Measurements from ENCODE around the gene NBEAL1.
"Not testable (repeated sequence)": the region's sequence is repeated elsewhere in the genome, so short reads cannot be mapped to it uniquely, and the experiment has no call there.

The NBEAL1 gene

DNA sequence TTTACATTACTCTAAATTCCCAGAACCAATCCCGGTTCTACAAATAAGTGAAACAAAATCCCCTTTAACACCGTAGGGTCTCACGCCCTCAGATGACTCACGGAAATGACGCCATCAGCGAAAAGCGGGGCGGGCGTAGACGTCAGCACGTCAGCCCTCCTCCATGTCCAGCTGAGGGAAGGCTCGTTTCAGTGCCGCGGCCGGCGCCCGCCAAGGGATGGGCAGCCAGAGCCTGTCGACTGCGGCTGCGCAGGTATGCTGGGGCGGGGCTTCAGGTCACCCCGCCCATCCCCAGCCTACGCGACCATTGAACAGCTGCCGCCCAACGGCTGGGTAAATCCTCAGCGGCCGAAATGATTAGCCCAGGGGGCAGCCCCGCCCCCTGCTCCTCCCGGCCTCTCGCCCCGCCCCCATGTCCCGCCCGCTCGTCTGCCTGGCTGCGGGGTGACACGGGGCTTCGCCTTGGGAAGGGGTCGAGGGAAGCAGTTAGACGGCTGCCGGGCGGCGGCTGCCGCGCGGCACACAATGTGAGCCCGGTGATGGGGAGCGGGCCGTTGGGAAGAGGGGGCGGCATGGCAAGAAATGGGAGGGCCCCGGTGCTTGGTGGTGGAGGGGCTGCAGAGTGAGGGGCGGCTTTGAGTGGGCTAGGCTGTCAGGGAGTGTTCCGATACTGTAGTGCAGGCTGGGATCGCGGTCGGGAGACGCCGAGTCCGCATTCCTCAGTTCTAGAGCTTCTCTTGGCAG, at the start of gene NBEAL1:
Gene NBEAL1, plus strand, starts transcription at position 420 of the 744 bp plus-strand sequence. CDS start 1,510 bp downstream, outside the sequence.
- DNase-seq = peak; percentile 99

DNA sequence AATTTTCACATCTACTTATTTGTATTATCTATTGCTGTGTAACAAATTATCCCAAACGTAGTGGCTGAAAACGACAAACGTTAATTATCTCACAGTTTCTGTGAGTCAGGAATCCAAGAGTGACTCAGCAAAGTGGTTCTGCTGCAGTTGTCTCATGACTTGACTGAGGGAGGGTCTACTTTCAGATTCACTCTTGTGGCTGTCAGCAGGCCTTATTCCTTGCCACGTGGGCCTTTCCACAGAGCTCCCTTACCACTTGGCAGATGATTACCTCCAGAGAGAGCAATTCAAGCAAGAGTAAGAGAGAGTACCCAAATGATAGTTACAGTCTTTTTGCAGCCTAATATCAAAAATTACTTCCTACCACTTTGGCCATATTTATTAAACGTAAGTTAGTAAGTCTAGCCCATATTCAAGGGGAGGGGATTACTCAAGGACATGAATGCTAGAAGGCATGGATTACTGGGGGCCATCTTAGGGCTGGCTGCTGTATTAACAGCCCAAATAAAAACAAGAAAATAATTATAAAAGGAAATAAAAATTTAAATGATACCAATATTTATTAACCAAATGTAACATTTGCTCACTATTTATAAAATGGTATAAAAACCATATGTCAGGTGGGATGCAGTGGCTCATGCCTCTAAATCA, 48.7 kb upstream of the NBEAL1 start:
- DNase-seq = no peak

DNA sequence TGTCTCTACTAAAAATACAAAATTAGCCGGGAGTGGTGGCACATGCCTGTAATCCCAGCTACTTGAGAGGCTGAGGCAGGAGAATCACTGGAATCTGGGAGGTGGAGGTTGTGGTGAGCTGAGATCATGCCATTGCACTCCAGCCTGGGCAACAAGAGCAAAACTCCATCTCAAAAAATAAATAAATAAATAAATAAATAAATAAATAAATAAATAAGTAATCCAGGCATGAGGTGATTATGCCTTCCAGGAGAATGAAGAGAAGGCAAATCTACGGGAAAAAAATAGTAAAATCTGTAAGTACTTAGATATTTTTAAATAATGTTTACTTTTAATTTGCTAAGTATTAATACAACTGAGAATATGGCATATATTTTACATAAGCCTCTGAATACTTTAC, 45.3 kb upstream of the NBEAL1 start:
- not testable (repeated sequence) for DNase-seq

DNA sequence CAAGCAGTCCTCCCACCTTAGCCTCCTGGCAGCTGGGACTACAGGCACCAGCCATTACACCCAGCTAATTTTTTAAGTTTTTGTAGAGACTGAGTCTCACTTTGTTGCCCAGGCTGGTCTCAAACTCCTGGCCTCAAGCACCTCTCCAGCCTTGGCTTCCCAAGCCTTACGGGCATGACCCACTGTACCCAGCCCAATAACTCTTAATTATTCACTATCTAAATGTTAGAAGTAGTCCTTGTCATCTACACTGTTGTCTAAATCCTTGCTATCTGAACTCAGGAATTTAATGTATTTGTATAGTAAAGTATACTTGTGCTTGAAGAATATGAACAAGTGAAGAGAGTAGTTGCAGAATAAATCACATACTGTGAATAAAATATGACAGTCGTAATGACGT, 37.9 kb upstream of the NBEAL1 start:
- no peak for DNase-seq

DNA sequence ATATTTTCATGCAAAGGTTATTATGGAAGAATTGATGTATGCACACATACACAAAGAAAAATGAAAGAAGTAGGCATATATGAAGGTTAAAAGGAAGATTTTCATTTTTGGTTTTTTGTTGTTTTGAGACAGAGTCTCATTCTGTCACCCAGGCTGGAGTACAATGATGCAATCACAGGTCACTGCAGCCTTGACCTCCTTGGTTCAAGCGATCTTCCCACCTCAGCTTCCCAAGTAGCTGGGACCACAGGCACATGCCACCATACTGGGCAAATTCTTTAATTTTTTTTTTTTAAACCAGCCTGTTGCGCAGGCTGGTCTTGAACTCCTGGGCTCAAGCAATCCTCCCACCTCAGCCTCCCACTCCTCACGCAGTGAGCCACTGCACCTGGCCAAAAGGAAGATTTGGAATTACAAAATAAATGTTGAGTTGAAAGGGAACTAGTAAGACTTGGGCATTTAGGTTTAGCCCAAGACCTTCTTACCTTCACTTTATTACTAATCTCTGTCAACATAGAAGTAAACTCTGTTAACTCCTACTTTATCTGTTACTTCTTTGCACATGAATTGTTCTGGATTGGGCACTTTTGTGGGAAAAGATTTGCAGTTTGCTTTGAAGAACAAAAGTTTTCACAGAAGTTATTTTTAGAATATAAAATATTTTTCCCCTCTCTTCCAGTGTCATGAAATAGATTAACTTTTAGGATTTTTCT, 31.7 kb upstream of the NBEAL1 start:
- no peak for DNase-seq

DNA sequence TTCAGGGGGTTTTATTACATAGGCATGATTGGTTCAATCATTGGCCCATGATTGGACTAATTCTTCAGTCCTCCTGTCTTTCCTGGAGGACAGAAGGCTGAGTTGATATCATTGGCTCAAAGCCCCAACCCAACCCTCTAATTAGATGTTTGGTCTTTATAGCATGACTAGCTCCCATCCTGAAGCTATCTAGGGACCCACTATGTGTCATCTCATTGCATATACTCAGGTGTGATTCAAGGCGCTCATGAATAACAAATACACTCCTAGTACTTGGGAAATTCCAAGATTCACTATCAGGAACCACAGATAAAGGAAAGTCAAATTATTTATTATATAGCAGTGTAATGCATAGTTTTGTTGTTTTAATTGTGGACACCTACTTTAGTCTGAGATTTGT, 24.9 kb upstream of the NBEAL1 start:
- no peak for DNase-seq

DNA sequence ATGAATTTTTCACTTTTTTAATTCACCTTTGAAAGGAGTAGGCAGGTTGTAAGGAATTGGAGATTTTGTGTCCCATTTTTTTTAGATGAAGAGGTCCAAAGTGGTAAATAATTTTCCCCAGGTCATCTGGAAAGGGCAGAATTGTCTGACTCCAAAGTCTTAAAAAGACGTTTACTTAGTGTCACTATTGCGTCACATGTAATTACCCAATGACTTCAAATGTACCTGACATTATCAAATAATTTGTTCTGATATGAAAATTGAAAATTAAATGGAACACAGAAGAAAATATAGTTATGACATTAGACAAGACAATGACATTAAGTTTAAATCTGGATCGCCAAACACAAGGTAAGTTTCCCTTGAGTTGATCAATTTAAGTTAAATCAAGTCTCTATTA, 24.2 kb upstream of the NBEAL1 start:
- no peak for DNase-seq

DNA sequence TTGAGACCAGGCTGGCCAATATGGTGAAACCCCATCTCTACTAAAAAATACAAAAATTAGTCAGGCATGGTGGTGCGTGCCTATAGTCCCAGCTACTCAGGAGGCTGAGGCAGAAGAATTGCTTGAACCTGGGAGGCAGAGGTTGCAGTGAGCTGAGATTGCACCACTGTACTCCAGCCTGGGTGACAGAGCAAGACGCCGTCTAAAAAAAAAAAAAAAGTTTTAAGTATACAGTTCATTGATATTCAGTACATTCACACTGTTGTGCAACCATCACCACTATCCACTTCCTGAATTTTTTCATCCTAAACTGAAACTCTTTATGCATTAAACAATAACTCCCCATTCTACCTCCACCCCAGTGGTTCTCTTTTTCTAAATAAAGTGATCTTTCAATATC, 17.6 kb upstream of the NBEAL1 start:
- DNase-seq = not testable (repeated sequence)

DNA sequence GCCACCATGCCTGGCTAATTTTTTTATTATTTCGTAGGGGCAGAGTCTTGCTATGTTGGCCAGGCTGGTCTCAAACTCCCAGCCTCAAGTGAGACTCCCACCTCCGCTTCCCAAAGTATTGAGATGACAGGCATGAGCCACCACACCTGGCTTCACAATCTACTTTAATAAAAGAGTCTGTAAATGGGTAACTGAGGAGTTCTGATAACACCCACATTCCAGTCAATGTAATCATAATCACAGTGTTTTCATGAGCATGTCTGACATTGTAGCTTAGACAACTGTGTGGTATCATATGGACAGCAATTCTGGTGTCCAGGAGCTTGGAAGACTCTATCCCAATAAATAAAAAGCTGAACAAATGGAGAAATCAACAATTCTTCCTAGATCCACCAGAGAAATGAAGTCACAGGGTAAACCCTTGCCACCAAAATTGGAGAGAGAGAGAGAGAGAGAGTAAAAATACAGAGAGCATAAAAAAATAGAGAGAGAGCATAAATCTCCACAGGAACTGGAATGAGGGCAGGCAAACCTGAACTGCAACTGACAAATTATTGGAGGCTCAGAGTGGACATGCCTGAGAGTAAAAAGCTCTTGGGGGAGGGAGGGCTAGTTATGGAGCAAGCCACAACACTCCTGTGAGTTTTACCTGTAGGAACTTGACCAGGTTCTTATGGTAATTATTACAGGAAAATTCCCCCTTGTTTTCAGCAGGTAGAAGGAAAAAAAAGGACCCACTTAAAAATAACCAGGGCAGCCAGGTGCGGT, 12.4 kb upstream of the NBEAL1 start:
- DNase-seq = no peak

DNA sequence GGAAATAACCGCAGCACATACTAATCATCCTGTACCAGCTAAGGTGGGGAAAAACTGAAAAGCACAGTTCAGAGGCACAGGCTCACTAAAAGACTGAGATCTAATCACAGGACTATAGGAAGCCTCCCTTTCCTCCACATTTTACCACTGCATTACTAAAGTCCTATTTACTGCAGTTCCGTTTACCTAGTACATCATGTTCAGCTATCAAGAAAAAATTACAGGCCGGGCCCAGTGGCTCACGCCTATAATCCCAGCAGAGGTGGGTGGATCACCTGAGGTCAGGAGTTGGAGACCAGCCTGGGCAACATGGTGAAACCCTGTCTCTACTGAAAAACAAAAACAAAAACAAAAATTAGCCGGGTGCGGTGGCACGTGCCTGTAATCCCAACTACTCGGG, 11.0 kb upstream of the NBEAL1 start:
- no peak for DNase-seq

DNA sequence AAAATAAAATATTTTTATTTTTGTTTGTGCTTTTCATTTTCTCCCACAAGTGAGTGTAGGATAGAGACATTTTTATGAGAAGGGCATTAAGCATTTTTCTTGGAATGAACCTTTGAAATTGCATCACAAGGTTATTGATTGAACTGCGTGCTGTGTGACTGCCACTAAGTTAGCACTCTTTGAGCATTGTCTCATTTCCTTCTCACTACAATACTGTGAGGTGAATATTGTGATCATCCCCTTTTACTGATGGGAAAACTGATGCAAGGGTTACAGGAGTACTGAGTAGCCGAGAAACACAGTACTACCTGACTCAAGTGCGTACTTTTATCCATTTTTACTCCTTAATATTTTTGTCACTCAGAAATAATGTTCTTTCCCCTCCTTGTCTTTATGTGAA, 2.0 kb downstream of the NBEAL1 start:
- no peak for DNase-seq

DNA sequence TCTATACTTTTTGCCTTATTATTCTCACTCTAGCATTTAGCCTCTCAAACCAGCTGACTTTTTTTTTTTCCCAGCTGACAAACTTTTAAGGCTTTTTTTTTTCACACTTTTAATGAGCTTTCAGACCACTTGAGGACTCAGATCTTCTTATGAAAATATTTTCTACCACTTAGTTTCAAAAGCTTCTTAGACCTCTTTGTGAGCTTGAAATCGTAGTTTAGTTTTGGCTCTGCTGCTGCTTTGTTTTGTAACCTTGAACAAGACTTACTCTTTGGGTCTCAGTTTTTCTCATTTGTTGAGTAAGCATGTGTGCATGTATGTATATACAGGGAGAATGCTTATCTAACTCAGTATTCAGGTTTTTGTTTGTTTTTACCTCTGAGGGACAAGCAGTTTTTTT, 3.5 kb downstream of the NBEAL1 start:
- DNase-seq = no peak

DNA sequence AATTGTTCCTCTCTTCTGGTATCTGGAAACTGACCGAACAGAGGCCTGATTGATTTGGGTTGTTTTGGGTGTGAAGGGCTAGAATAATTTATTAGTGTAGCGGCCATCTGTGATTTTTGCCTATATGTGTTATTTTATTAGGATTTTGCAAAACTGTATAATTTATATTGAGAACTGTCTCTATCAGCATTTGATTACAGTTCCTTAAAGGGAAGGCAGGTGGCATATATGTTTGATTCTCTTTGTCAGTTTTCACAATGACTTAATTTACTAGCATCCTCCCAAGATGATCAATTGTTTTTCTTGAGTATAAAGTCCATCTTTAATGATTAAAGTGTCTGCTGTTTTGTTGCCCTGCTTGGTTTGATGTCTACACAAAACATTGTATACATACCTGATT, 4.5 kb downstream of the NBEAL1 start:
- no peak for DNase-seq

DNA sequence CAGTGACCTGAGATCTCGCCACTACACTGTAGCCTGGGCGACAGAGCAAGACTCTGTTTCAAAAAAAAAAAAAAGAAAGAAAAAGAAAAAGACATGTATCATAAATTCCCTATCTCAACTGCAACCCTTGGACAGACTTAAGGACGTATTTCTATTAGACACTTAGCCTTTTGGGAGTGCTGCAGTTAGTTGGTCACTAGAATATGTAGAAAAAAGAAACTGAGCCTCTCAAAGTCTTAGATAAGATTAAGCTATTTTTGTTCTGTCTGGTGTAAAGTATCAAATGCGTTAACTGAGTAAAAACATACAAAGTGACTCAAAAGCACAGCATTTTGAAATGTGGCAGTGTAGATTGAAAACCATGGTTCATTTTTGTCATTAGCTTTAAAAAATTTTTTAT, 7.3 kb downstream of the NBEAL1 start:
- DNase-seq = no peak

DNA sequence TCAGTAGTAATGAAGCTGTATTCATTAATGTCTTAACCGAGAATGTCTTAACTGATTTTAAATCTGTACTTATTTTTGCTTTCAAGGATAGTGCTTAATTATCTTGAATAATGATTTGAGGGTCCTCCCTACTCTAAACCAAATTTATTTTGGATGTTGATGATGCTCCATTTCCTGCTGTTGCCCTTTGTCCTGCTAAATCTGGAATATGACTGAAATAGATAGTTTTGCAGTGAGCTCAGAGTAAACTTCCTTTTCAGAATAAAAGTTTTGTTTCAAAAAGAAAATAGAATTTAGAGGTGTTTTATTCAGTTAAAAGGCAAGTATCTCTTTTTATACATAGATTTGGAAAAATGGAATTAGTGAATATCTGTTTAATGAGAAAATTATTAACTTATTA, 8.1 kb downstream of the NBEAL1 start:
- DNase-seq = no peak

DNA sequence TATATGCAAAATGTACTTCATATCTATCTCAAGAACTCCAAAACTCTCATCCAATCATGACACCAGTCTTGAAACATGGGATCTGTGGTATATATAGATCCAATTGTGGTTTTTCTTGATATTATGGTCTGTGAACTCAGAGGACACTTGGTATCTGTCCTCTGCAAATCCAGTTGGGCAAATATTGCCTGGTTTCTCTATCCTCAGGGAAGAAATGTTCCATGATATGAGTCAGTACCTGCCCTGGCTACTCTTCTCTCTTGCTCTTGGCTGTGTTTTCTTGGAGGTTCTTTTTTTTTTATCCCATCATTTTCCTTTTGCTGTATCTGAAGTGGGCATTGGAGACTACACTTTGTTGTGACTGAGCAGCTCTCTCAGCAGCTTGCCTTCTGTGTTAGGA, 10.9 kb downstream of the NBEAL1 start:
- no peak for DNase-seq

DNA sequence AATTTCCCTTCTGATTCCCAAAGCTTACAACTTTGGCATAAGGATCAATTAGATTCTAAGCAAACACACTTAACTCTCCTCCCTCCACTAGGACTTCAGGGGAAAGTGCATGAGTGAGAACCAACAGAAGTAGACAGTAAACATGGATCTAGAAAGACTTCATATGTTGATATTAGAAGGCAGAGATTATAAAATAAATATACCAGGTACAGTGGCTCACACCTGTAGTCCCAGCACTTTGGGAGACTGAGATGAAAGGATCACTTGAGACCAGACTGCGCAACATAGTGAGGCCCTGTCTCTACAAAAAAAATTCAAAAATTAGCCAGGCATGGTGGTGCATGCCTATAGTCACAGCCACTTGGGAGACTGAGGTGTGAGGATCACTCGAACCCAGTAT, 15.9 kb downstream of the NBEAL1 start:
- no peak for DNase-seq

DNA sequence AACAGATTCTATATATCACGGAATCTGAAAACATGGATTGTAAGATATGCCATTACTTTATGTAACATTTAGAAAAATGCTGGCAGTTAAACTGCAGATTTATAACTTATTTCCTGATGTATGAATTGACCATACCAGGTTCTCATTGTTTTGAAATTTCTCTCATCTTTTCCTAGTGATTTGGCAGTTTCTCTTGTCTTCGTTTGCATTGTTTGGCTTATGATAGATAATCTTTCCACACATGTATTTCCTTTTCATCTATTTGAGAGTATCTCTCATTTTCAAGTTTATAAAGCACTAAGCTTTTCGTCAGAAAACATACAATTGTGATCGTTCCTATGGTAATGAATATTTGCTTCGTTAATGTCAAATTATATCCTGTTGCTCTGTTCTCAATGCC, 16.3 kb downstream of the NBEAL1 start:
- no peak for DNase-seq

DNA sequence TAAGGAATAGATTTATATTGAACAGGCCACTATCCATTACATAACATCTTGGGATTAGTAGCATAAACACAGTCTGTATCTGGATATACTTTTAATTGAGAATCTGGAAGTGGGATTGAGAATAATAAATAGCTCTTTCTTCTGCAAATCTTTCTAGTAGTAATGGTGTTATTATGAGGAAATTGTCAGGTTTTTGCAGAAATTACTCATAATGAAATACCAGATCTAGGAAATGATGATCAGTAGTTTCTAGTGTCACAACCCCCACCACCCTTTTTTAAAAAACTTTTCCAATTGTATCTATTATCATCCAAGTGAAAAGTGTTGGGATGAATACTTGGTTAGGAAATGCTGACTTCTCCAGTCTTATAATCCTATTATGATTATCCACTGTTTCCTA, 18.7 kb downstream of the NBEAL1 start:
- DNase-seq = no peak

DNA sequence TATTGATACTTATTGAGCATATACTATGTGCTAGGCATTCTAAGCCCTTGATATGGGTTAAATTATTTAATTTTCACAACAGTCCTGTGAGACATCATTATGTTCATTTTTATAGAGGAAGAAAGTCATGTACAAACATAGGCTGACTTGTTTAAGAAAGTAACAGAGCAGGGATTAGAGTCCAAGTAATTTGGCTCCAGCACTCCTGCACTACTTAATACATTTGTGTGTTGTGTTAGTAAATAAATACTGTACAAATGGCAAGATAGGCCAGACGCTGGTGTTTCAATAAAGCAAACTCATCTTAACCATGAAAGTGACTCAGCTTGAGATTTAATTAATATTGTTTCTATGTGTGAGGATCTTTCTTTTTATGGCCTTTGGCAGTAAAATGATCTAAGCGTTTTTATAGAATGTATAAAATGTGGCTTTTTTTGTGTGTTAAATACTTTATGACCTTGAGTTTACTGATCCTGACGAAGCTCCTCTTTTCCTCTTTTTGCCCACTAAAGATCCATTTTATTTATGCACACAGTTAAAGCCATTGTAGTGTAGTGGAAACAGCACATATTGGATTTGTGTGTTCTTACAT, 21.3 kb downstream of the NBEAL1 start:
- DNase-seq = no peak

DNA sequence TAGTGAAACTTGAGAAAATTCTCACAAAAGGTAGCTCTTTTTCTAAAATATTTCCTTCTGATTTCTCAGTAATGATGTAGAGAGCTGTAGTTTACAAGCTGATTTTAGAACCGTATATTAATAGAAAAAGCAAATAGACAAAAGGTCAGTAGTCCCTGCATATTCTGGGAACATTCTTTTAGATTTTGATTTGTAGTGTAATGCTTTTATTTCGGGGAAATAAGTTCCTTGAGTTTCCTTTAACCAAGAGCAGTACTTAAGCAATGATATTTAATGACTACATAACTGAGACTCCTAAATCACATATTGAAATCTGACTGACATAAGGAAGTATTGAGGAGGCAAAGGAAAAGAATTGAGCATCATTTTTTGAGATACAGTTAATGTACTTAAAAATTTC, 22.4 kb downstream of the NBEAL1 start:
- DNase-seq = no peak

DNA sequence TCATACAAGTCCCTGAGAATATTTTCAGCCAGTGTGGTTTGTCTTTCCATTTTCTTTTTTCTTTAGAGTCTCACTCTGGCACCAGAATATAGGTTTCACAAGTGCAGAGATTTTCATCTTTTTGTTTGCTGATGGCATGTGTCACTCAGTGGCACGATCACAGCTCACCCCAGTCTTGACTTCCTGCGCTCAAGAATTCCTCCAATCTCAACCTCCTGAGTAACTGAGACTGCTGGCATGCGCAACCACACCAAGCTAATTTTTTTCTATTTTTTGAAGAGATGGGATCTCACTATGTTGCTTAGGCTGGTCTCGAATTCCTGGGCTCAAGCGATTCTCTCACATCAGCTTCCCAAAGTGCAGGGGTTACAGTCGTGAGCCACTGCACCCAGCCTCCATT, 23.9 kb downstream of the NBEAL1 start:
- DNase-seq = no peak

DNA sequence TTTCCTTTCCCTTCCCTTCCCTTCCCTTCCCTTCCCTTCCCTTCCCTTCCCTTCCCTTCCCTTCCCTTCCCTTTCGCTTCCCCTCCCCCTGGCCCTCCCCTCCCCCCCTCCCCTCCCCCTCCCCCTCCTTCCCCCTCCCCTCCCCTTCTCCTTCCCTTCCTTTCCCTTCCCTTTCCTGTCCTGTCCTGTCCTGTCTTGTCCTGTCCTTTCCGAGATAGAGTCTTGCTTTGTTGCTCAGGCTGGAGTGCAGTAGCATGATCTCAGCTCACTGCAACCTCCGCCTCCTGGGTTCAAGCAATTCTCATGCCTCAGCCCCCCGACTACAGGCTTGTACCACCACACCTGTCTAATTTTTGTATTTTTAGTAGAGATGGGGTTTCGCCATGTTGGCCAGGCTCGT, 24.5 kb downstream of the NBEAL1 start:
- DNase-seq = not testable (repeated sequence)
